ENCODE measurements around the gene CLMN.

Gene CLMN

DNA sequence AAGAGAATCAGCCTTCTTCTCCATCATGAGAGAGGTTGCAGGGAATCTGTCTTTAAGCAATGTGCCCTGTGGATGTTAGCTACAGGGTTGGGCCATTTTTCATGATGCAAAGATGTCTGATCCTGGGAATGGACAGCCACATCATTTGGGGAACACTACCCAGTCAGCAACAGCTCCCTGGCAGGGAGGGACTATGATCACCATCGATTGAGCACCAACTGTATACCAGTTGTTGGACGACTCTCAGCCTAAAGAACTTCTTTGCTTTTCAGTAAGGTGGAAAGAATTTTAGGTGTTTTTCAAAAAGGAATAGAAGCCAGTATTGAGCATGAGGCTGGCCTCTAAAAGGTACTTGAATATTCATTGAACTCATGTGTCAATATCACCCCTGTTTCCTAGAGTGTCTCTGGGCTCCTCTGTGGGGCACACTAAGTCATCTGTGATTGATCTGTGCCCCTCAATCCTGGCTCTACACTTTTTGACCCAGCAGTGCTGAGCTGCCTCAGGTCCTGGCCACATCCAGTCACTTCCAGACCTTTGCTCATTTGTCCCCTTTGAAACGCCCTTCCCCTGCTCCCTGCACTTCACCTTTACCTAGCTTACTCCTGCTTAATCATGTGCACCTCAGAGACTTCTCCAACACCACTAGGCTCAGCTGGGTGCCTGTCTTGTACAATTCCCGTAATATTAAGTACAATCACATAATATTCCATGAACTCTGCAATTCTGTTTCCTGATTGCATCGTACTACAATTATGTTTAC is 2.2 kb upstream of the CLMN start:
- H3K4me3 ChIP-seq (ENCODE audit: low read depth, low read length), result no peak overlapping the region
- TF ChIP-seq, protein P1, sequence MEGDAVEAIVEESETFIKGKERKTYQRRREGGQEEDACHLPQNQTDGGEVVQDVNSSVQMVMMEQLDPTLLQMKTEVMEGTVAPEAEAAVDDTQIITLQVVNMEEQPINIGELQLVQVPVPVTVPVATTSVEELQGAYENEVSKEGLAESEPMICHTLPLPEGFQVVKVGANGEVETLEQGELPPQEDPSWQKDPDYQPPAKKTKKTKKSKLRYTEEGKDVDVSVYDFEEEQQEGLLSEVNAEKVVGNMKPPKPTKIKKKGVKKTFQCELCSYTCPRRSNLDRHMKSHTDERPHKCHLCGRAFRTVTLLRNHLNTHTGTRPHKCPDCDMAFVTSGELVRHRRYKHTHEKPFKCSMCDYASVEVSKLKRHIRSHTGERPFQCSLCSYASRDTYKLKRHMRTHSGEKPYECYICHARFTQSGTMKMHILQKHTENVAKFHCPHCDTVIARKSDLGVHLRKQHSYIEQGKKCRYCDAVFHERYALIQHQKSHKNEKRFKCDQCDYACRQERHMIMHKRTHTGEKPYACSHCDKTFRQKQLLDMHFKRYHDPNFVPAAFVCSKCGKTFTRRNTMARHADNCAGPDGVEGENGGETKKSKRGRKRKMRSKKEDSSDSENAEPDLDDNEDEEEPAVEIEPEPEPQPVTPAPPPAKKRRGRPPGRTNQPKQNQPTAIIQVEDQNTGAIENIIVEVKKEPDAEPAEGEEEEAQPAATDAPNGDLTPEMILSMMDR (IDR thresholded peaks at IDR 0.05; ENCODE audit: low read depth, low read length), result no peak

DNA sequence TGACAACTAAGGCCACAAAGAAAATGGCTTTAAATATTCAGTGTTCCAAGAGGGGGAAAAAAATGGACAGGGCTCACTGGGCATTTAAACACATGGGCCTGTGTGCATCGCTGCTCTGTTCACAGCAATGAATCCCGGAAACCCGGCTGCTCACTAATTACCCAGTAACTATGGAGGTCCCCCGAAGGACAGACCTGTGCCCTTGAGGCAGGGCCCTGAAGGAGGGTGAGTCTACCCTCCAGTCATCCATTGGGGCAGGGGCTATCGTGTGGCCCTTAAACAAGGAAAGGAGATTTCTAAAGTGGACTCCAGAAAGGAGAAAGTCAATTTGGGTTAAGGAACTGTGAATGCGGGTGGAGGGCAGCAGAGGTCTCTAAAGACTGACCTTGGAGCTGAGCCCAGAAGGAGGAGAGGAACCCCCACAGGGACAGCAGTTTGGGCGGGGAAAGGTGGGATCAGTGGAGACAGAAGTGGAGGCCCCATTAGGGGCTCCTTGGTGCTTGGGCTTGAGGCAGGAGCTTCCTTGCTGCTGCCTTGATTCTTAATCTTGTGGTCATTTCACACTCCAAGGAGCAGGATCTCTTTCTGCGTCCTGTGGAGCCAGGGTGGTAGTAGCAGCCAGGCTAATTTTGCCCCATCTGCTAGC is 1.4 kb upstream of the CLMN start:
- no peak overlapping the region for H3K4me3 ChIP-seq (ENCODE audit: low read depth, low read length)
- TF ChIP-seq, protein P1 (IDR thresholded peaks at IDR 0.05; ENCODE audit: low read depth, low read length), result no peak

GRCh38 chr14:95320078-95320895 is 579 bp upstream of the CLMN start:
- TF ChIP-seq, protein P1 (IDR thresholded peaks at IDR 0.05; ENCODE audit: low read depth, low read length), result no peak
- H3K4me3 ChIP-seq (ENCODE audit: low read depth, low read length), result peak overlapping the region; percentile 17; the same call in 1 of the 2 replicates

DNA sequence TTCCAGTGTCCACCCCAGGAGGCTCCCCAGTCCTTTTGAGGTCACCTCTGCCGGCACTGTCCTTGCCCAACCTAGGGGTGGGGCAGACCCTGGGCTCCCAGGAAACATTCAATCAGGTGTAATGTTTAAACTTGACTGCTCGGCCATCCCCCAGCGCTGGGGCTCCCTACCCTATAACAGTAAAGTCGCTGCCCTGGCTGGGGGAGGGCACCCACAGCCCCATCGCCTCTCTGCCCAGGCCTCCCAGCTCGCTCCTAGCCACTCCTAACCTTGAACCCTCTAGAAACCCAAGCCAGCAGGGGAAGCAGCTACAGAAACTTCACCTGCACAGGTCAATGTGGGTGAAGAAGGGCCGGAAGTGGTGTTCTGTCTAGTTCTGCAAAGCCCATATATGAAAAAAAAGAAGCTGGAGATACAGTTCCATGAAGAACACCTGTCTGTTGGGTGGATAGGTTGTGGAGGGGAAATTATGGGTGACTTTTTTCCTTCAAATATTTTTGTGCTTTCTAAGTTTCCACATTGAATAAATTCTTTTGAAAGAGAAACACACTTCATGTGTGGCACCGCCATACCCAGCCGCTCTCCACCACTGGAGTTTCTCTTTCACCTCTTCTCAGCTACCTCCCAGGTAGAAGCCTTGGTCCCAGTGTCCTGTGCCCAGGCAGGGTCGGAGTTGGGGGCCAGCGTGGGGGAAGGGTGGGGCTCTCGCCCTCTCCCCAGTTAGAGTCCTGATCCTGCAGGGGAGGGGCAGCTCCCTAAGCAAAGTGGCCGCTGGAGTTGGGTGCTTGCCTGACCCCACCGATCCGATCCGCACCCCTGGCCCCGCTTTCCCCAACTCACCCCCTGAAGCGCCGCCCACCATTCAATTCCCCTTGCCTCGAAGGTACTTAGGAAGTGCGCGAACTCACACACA is 1.1 kb downstream of the CLMN start:
- TF ChIP-seq, protein P1 (IDR thresholded peaks at IDR 0.05; ENCODE audit: low read depth, low read length), result no peak
- H3K4me3 ChIP-seq (ENCODE audit: low read depth, low read length), result no peak overlapping the region; the same call in 1 of the 2 replicates

DNA sequence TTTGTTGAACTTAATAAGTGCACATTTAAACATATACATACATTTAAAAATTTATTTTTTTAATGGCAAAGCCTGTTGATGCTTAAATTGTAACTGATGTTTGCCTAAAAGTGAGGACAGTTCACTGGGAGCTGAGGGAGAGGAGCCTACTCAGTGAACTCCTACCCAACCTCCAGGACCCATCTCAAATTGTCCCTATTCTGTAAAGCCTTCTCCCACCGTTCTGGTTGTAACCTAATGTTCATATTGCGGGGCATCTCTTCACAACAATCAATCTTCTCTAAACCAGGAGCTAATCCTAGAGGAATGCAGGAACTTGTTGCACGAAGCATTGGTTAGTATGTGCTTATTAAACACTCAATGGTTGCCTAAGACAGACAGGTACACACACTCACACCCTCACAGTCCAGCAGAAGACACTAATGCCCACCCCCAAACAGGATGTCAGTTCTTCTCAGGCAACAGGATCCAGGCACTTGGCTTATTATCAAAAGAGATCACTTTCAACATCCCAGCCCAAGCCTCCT is 1.8 kb downstream of the CLMN start:
- no peak overlapping the region for H3K4me3 ChIP-seq (ENCODE audit: low read depth, low read length)
- TF ChIP-seq, protein P1 (IDR thresholded peaks at IDR 0.05; ENCODE audit: low read depth, low read length), result no peak

- no peak overlapping the region for H3K4me3 ChIP-seq (ENCODE audit: low read depth, low read length)
- TF ChIP-seq, protein P1 (IDR thresholded peaks at IDR 0.05; ENCODE audit: low read depth, low read length), result no peak
These were observed 2.9 kb downstream of the CLMN start for GRCh38 chr14:95316821-95317220.

Measured in WI38 (cell line).